ENCODE measurements around the gene TRIM43B.
"Not testable (repeated sequence)": the region's sequence is repeated elsewhere in the genome, so short reads cannot be mapped to it uniquely, and the experiment has no call there.

The TRIM43B gene

DNA sequence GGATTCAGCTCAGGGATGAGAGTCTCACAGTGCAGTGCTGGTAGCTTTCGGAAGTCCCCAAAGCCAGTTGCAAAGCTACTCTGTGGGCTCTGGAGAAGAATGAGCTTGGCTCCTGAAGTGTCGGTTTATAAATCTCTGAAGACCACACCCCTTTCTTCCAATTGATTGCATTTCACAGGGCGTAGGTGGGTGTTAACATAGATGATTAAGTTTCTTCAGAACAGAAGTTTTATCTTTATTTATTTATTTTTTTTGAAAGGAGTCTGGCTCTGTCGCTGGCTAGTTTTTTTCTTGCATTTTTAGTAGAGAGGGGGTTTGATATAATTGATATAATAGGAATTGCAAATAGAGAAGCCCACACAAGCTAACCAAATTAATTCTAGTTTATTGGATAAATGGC lies at the start of gene TRIM43B:
Gene TRIM43B (minus strand): TSS at position 101 of the 400 bp plus-strand sequence. CDS start 2,040 bp downstream, outside the sequence.
- not testable (repeated sequence) for DNase-seq (ENCODE audit: low read depth)

DNA sequence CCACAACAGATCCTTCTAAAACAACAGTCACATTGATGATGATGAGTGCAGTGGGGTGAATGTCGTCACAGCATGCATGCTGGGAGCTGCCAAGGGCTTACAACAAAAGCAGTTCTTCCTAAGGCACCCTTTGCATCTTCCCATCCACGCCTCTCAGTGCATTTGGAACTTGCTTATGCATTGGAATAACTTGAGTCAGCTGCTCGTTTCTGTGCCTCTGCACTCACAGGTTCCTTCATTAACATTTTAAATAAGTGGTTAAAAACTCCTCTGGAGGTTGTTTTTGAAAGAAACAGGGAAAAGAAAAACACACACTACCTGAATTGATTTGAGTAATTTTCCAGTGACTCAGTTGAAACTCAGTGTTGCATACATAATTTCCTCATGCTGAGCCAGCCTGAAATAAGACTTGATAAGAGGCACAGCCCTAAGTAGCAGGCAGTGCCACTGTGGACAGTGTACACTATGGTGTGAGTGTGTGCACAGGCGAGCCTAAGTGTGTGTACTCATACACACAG lies 46.8 kb upstream of the TRIM43B start:
- no peak for DNase-seq (ENCODE audit: low read depth)

DNA sequence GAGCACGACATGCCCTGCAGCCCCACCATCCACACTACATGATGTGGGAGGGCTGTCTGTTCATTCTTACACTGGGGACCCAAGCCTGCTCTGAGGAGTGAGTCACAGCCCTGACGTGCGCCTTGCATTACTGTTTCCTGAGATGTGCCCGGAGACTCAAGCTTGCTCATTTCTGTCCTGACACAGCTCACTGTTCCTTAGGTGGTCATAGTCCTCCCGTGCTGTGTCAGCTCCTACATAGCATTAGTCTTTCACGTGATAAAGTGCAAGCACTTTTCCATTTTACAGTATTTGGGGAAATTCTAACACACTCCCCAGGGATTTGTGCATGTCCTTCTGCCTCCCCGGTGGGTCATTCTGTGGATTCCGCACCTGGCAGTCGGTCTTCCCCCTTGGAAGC lies 46.2 kb upstream of the TRIM43B start:
- DNase-seq (ENCODE audit: low read depth) = no peak

DNA sequence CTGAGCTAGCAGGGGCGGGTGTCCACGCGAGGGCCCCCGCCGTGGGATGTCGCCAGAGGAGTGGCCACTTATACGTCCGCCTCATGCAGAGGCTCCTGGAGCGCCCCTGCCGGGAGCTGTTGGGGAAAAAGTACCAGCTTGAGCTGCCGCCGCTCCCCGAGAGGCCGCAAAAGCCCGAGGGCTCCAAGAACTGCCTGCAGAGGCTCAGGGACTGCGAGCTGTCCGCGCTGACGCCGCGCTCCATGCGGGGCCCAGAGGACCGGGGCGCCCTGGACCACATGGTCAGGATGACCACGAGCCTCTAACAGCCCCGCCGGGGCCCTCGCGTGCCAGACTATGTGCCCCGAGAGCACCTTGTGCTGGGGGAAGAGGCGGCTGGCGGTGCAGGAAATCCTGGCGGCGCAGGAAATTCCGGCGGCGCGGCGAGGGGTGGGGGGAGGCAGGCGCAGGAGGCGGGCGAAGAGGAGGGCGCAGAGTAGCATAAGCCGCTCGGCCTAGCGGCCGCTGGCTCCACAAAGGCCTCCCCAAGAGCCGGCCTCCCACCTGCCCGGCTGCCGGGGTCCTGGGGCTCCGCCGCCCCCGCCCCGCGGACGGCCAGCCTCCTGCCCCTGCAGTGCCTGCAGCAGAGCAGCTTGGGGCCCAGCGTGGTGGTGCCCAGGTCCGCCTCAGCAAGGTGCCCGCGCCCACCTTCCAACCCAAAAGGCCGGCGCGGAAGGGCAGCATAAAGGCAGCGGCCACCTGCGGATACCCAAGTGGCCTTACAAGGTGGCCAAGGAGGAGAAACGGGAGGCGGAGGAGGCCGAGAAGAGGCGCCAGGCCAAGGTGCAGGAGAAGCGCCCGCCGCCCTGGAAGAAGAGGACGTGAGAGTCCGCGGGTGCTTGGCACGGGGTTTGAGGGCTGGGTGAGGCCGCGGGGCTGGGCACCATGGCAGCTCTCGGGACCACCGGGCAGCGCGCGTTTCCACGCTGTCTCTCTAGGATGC lies 42.1 kb upstream of the TRIM43B start:
- peak; percentile 39 for DNase-seq (ENCODE audit: low read depth)

DNA sequence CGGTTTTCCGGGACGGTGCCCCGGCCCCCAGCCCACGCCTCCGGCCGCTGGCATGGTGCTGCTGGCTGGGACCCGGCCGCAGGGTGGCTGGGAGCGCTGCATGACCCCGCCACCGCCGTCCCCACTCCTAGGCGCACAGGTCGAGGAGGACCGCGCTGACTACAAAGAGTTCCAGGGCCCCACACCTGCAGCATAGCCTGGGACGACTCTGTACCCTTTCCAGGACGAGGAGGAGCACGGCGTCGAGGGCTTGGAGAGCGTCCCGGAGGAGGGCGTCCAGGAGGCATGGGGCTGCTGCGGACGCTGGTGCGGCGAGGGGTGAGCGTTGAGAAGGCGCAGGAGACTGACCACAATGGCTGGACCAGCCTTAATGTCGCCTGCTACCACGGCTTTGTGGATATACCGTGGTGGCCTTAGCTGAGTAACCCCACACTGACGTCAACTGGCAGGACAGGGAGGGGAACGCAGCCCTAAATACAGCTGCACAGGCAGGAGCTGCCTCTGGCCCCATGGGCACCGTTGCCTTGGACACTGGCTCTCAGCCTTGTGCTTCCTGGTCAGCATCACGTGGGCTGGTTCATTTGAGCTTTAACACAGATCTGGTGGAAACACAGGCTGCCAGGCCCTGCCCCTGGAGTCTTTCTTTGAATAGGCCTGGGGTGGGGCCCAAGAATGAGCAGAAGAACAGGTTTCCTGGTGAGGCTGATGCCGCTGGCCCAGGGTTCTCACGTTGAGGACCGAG lies 40.9 kb upstream of the TRIM43B start:
- no peak for DNase-seq (ENCODE audit: low read depth)

DNA sequence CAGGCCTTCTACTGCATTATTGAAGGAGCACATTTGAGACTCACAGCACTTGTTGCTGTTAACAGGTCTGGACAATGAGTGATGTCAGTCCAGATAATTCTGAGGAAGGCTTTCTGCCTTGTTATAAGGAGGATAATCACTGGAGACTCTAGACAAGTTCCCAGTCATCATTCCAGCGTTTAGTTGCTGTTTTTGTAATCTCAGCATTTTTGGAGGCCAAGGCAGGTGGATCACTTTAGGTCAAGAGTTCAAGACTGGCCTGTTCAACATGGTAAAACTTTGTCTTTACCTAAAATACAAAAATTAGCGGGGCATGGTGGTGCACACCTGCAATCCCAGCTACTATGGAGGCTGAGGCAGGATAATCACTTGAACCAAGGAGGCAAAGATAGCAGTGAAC lies 39.6 kb upstream of the TRIM43B start:
- no peak for DNase-seq (ENCODE audit: low read depth)

DNA sequence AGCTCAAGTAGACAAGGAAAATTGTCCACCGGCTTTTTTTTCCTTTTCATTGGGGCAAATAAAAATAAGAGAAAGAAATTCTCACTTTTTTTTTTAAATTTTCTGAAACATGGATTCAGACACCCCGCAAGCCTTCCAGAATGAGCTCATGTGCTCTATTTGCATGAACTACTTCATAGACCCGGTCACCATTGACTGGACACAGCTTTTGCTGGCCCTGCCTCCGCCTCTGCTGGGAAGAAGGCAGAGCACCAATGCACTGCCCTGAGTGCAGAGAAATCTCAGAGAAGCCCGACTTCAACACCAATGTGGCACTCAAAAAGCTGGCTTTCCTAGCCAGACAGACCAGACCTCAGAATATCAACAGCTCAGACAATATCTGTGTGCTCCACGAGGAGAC lies 30.2 kb upstream of the TRIM43B start:
- no peak for DNase-seq (ENCODE audit: low read depth)

DNA sequence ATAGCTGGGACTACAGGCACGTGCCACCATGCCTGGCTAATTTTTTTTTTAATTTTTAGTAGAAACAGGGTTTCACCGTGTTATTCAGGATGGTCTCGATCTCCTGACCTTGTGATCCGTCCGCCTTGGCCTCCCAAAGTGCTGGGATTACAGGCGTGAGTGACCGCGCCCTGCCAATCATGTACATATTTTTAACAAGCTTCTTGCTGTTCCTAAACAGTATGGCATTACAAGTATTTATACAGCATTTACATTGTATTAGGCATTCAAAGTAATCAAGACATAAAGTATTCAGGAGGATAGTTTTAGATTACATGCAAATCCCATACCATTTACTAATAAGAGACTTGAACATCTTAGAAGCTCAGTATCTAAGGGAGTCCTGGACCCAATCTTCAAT lies 29.7 kb upstream of the TRIM43B start:
- not testable (repeated sequence) for DNase-seq (ENCODE audit: low read depth)

DNA sequence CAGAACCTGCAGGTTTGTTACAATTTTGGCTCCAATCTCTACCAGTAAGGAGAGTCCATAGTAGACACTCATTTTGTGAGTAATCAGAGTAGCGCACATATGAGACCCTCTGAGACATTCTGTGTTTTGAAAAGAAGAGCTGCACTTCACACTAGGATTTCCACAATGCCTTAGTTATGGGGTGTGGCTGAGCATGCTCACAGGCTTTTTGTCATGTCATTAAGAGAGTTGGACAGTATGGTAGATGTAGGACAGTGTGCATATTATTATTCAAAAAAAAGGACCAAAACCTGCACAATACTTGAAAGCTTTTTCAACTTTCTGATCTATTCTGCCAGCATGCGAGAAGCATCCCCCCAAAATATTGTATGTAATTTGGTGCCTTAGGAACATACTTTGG lies 24.9 kb upstream of the TRIM43B start:
- DNase-seq (ENCODE audit: low read depth) = no peak

DNA sequence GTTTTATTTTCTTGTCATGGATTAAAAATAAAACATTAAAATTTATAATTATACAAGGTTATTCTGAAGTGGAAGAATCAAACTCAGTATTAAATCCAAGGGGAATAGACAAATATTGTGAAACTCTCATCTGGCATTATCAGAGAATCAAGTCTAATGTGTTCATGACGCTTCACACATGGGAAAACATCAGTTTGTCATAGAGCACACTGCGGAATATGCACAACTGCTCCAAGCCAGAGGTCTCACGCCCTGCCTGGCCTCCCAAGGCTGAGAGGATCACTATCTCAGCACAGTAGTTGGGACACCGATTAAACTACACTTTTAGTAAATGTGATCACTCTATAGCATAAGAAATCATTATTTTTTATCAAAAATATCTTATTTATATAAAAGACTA lies 20.7 kb upstream of the TRIM43B start:
- no peak for DNase-seq (ENCODE audit: low read depth)

DNA sequence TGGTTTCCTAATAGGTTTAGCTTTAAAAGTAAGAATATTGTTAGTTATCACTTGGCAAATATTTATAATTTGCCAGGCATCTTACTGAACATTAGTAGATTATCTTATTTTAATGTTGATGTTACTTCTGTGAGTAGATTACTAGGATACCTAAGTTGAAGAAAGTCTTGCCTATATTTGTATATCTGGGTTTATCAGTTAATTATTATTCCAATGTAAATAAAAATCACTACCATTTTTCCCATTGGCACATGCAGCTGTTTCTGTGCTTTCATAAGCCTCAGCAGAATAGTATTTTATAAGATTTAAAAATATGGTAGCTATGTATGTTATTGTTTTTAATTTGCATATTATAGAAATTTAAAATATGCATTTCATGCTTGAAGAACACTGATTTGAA lies 16.3 kb upstream of the TRIM43B start:
- no peak for DNase-seq (ENCODE audit: low read depth)

DNA sequence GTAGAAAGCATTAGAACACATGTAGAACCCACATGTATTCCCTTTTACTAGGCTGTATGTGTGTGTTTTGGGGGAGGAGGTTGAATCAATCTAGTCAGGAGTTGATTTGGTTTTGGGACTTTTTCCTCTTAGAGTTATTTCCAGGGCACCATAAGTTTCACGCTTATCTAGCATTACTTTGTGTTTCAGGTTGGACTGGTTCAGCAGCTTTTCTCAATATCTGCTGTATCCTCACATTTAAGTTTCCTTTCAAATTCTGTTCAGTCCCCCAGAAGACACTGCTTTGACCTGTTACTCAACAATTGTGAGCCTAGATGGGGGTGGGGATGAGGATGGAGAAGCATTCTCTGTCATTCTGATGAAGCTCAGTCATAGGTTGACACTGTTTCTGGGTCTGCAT lies 7.5 kb upstream of the TRIM43B start:
- not testable (repeated sequence) for DNase-seq (ENCODE audit: low read depth)

DNA sequence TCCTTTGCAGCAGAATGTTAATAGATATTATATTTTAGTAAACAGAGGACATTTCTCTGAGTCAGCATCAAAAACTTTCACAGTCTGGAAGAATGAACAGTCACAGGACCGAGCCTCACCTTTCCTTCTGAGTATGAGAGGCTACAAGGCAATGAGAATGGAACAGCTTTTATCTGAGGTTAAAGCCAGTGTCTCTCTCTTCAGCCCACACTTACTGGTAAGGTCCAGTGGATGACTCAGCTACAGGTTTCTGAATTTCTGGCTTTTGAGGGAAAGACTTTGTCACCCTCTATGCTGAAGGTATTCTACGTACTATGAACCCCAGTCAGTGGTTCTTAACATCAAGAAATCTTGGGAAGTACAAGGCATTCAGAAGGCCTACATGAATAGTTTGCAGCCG lies 9.5 kb downstream of the TRIM43B start:
- DNase-seq (ENCODE audit: low read depth) = not testable (repeated sequence)

DNA sequence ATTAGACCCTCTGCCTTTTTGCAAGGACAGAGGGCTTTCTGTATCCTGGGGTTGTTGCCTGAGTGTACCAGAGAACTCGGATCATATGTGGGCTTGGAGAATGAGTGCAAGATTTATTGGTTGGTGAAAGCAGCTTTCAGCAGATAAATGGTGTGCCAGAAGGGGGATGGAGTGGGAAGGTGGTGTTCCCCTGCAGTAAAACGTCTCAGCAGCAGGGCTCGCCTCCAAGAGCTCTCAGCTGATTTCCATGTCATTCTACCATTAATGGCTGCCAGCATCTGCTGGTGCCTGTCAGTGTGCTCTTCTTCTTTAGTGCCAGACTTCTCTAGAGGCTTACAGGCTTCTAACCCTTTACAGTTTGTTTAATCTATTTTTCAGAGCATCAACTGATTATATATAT lies 16.6 kb downstream of the TRIM43B start:
- DNase-seq (ENCODE audit: low read depth) = not testable (repeated sequence)

DNA sequence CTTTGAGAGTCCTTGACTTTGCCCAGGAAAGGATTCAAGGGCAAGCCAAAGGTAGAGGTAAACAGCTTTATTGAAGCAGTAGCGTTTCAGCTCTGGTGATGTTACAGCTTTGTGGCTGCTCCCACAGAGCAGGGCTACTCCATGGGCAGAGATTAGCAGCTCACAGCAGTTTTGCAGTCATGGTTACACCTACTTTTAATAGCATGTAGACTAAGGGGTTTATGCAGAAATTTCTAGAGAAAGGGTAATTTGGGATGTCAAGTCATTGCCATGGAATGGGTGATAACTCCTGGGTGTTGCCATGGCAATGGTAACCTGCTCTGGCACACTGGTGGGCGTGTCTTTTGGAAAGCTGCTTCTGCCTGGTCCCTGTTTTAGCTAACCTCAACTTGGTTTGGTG lies 18.0 kb downstream of the TRIM43B start:
- not testable (repeated sequence) for DNase-seq (ENCODE audit: low read depth)

DNA sequence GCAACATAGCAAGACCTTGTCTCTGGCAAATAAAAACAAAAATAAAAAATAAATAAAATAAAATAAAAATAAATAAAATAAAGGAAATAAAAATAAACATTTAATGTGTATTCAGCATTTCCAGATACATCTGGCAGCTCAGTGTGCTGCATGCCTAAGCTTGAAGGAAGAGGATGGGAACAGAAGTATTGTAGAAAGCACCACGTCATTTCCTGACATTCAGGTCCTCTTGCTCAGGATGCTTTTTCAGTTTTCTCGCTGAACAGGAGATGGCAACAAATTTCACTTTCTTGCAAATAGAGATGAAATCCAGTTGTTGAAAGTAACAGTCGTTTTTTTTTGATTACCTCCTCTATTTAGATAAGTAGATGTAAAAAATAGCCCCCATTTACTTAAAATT lies 21.3 kb downstream of the TRIM43B start:
- DNase-seq (ENCODE audit: low read depth) = not testable (repeated sequence)

DNA sequence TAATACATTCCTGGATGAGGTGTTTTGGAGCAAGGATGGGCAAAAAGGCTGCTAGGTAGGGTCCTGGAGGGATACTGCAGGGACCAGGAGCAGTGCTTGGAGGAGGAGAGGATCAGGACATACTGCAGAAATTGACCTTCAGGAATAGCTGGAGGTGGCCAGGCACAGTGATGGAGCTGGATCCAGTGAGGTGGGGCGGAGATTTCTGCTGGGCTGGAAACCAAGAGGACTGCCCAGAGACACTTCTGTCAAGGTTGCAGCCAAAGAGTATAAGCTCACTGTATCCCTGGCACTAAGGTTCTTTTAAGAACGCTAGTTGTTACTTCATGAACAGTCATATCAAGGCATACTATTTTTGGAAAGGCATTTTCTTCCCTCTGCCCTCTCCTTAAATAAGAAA lies 39.2 kb downstream of the TRIM43B start:
- not testable (repeated sequence) for DNase-seq (ENCODE audit: low read depth)

DNA sequence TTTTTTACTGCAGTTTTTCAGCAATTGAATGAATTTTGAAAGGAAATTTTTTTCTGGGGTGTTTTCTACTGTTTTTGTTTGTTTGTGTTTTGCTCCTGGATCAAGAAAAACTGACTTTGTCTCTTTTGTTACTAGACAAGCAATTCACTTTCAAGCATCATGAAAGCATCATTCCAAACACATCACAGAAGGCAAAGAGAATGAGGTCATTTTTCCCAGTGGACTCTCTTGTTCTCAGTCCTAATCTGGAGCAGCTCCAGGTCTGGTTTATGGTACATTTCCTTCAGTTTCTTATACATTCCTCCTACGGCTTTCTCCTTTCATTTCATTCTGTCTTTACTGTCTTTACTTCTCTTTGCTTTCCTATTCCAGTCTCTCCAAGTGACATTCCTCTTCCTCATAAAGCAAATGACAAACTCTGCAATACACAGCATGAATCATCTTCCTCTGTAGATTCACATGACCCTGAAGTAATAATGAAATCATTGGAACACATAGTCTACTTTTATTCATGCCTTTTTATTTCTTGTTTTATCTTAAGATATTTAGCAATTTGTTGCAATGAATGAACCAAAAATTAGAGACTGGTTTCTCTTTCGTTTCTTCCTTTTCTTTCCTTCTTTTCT lies 42.0 kb downstream of the TRIM43B start:
- DNase-seq (ENCODE audit: low read depth) = not testable (repeated sequence)

DNA sequence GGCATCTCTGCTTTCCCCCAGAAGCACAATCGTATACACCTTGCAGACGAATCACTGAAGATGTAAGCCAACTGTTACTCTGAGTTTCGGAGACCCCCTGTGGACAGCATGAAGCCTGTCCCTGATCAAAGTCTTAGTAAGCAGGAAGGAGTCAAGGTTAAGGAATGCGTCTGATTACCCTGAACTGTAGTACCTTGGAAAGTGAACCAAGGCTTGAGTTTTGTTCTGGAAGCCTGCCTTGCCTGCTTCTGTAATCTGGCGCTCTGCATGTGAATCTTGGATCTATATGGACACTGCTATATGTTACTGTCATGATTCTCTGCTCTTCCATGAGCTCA lies 48.7 kb downstream of the TRIM43B start:
- not testable (repeated sequence) for DNase-seq (ENCODE audit: low read depth)

DNA sequence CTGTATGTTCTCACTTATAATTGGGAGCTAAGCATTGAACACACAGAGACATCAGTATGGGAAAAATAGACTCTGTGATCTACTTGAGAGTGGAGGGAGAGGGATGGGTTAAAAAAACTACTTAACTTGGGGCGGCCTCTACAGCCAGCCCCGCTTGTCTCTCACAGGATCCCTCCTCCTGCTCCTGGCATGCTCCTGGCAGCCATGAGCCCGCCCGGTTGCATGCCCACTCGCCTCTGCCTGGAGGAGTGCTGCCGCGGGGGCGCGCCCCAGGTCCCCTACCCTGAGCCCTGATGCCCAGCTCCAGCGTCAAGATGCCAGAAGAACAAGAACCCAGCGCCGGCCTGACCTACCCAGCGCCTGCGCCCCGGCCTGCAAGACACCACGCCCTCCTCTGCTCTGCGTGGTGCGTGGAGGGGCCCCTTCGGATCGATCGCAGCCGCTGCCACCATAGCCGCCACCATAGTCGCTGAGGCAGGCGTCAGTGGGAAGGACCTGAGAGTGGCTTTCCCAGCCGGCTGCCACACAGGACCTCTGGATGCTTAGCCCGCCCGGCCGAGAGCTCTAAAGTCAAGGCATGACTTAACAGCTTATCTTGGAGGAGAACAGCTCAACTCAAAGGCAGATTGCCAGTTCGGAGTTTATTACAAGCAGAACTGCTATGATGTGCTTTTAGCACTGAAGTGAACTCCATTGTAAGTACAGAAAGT lies 49.2 kb downstream of the TRIM43B start:
- not testable (repeated sequence) for DNase-seq (ENCODE audit: low read depth)

DNA sequence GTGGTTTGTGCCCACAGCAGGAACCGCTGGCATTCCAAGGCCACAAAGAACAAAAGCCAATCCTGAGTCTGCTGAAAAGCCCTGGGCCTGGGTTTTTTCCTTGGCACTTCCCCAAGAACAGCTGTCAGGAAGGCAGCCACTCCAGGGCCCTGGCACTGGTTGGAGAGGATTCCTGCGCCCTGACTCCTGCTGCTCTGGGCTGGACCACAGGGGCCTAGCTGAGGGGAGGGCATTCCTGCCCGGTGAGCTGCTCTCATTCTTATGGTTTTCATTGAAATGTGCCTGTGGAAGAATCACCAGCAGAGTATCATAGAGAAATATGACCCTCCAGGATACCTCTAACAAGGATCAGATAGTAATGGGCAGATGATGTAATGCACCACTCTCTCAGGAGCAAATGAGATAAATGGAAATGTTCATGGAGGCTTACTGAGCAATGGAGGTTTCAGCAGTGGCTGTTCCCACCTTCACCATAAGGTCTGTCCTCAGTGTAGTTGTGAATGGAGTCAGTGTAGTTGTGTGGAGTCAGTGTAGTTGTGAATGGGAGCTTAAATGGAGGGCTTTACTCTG lies 50.0 kb downstream of the TRIM43B start:
- not testable (repeated sequence) for DNase-seq (ENCODE audit: low read depth)
